ENCODE data around the gene SV2B.

DNA sequence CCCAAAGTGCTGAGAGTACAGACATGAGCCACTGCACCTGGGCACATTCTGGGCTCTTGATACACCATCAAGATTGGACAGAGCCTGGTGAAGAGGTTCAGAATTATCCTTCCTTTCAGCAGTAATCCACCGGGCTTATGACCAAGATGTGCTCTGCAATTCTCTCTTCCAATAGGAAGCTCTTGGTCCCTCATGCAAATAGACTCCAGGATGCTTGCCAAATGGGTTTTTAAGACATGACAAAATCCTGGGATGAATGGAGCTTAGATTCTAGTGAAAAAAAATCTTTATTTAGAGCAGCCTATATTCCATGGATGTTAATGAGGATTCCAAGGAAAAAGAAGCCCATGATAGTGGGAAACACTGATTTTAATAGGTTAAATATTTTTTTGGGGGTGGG lies 119.1 kb downstream of the SV2B start:
- TF ChIP-seq, protein P1, sequence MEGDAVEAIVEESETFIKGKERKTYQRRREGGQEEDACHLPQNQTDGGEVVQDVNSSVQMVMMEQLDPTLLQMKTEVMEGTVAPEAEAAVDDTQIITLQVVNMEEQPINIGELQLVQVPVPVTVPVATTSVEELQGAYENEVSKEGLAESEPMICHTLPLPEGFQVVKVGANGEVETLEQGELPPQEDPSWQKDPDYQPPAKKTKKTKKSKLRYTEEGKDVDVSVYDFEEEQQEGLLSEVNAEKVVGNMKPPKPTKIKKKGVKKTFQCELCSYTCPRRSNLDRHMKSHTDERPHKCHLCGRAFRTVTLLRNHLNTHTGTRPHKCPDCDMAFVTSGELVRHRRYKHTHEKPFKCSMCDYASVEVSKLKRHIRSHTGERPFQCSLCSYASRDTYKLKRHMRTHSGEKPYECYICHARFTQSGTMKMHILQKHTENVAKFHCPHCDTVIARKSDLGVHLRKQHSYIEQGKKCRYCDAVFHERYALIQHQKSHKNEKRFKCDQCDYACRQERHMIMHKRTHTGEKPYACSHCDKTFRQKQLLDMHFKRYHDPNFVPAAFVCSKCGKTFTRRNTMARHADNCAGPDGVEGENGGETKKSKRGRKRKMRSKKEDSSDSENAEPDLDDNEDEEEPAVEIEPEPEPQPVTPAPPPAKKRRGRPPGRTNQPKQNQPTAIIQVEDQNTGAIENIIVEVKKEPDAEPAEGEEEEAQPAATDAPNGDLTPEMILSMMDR (IDR thresholded peaks at IDR 0.05), result no peak
- no peak for TF ChIP-seq ZFX (IDR thresholded peaks at IDR 0.05; ENCODE audit: borderline replicate concordance)

All from 22Rv1 (cell line).